ENCODE data around the gene GSS.
"Not testable (repeated sequence)": the region's sequence is repeated elsewhere in the genome, so short reads cannot be mapped to it uniquely, and the experiment has no call there.

GSS gene

GRCh38 chr20:34884260-34884659, 71.3 kb downstream of the GSS start:
- no peak overlapping the region for H3K4me3 ChIP-seq (replicated peaks; ENCODE audit: insufficient read depth, low read length)
- H3K27me3 ChIP-seq (ENCODE audit: insufficient read depth, poor library complexity, severe bottlenecking): no peaks in the 10 kb centered on the region
- DNase-seq (ENCODE audit: low read depth in 1 of 2, low spot score in 1 of 2): no peak
- no peak overlapping the region for H3K27ac ChIP-seq (replicated peaks)
- TF ChIP-seq REST (IDR thresholded peaks at IDR 0.05; ENCODE audit: insufficient replicate concordance, low read depth) (no peak), GABPA (IDR thresholded peaks at IDR 0.05; ENCODE audit: low read depth) (no peak)

- no peak for DNase-seq (ENCODE audit: low read depth in 1 of 2, low spot score in 1 of 2)
- no peak for TF ChIP-seq SPI1 (IDR thresholded peaks at IDR 0.05; ENCODE audit: borderline replicate concordance, low read depth)
- no peak for TF ChIP-seq POLR2AphosphoS5 (IDR thresholded peaks at IDR 0.05; ENCODE audit: low read depth)
- TF ChIP-seq GABPA (IDR thresholded peaks at IDR 0.05; ENCODE audit: low read depth): no peak
- TF ChIP-seq CTCF (IDR thresholded peaks at IDR 0.05; ENCODE audit: insufficient read depth, low read length): no peak
- no peak for TF ChIP-seq REST (IDR thresholded peaks at IDR 0.05; ENCODE audit: insufficient replicate concordance, low read depth)
- no peak overlapping the region for H3K4me3 ChIP-seq (replicated peaks; ENCODE audit: insufficient read depth, low read length)
Measured at GRCh38 chr20:34883809-34884208, 71.8 kb downstream of the GSS start.

GRCh38 chr20:34883087-34883688, 72.4 kb downstream of the GSS start:
- DNase-seq (ENCODE audit: low read depth in 1 of 2, low spot score in 1 of 2): no peak
- Histone ChIP-seq H3K27ac (replicated peaks) (no peak overlapping the region), H3K27me3 (ENCODE audit: insufficient read depth, poor library complexity, severe bottlenecking) (no peaks in the 10 kb centered on the region), H3K4me3 (replicated peaks; ENCODE audit: insufficient read depth, low read length) (no peak overlapping the region)
- no peak for TF ChIP-seq GABPA (IDR thresholded peaks at IDR 0.05; ENCODE audit: low read depth)
- TF ChIP-seq POLR2AphosphoS5 (IDR thresholded peaks at IDR 0.05; ENCODE audit: low read depth): no peak
- no peak for TF ChIP-seq CTCF (IDR thresholded peaks at IDR 0.05; ENCODE audit: insufficient read depth, low read length)
- TF ChIP-seq SPI1 (IDR thresholded peaks at IDR 0.05; ENCODE audit: borderline replicate concordance, low read depth): no peak

More at GRCh38 chr20:34883809-34884208, 71.8 kb downstream of the GSS start:
- H3K27ac ChIP-seq (replicated peaks): no peak overlapping the region
- no peaks in the 10 kb centered on the region for H3K27me3 ChIP-seq (ENCODE audit: insufficient read depth, poor library complexity, severe bottlenecking)

- no peak for TF ChIP-seq GABPA (IDR thresholded peaks at IDR 0.05; ENCODE audit: low read depth)
- TF ChIP-seq REST (IDR thresholded peaks at IDR 0.05; ENCODE audit: insufficient replicate concordance, low read depth): no peak
- no peak for TF ChIP-seq CTCF (IDR thresholded peaks at IDR 0.05; ENCODE audit: insufficient read depth, low read length)
- TF ChIP-seq POLR2AphosphoS5 (IDR thresholded peaks at IDR 0.05; ENCODE audit: low read depth): no peak
- TF ChIP-seq SPI1 (IDR thresholded peaks at IDR 0.05; ENCODE audit: borderline replicate concordance, low read depth): no peak
- Histone ChIP-seq H3K4me3 (replicated peaks; ENCODE audit: insufficient read depth, low read length) (no peak overlapping the region), H3K27ac (replicated peaks) (no peak overlapping the region), H3K27me3 (ENCODE audit: insufficient read depth, poor library complexity, severe bottlenecking) (no peaks in the 10 kb centered on the region)
- DNase-seq (ENCODE audit: low read depth in 1 of 2, low spot score in 1 of 2): no peak
Measured at GRCh38 chr20:34881689-34882088, 73.9 kb downstream of the GSS start.

- H3K4me3 ChIP-seq (replicated peaks; ENCODE audit: insufficient read depth, low read length); H3K27me3 ChIP-seq (ENCODE audit: insufficient read depth, poor library complexity, severe bottlenecking); DNase-seq (ENCODE audit: low read depth in 1 of 2, low spot score in 1 of 2); H3K27ac ChIP-seq (replicated peaks): not testable (repeated sequence)
Measured at GRCh38 chr20:34880971-34881370, 74.6 kb downstream of the GSS start.
